ENCODE results near the gene GJC3. TPM values are rescaled to one million over a fixed set of nuclear protein-coding genes. Genes with fewer than 3 reads are reported as not detected.

The GJC3 gene
- total RNA-seq, 1 experiment from 2014 or later, result 2.3 TPM

GRCh38 chr7:99927536-99927935 is 1.9 kb downstream of the GJC3 start:
- Histone ChIP-seq H3K4me2 (ENCODE audit: insufficient read depth, insufficient read length, low read length) (no peak overlapping the region), H3K56ac (ENCODE audit: insufficient read length, low read depth, low read length) (no peak overlapping the region), H2BK15ac (ENCODE audit: low read depth, low read length) (no peak overlapping the region), H3K18ac (ENCODE audit: insufficient read length, low read depth, low read length) (no peak overlapping the region), H2AK5ac (ENCODE audit: insufficient read length, low read length) (no peak overlapping the region), H2BK20ac (ENCODE audit: low read depth, low read length, poor library complexity, severe bottlenecking) (no peak overlapping the region), H3K27me3 (ENCODE audit: insufficient read depth, low read length) (no peaks in the 10 kb centered on the region), H2BK5ac (ENCODE audit: insufficient read length, low read length) (no peak overlapping the region), H3K14ac (ENCODE audit: insufficient read depth, low read length) (no peak overlapping the region), H2BK120ac (ENCODE audit: low read depth, low read length, poor library complexity, severe bottlenecking) (no peak overlapping the region), H3K79me1 (ENCODE audit: insufficient read depth, low read depth, low read length, poor library complexity, severe bottlenecking) (no peaks in the 10 kb centered on the region), H3K79me2 (ENCODE audit: insufficient read depth, low read length) (no peaks in the 10 kb centered on the region), H4K5ac (ENCODE audit: insufficient read length, low read depth, low read length) (no peak overlapping the region), H3K4me1 (ENCODE audit: insufficient read depth, low read length) (no peaks in the 10 kb centered on the region; the same call in 1 of the 2 replicates), H3T11ph (ENCODE audit: low read length) (no peak overlapping the region), H2BK12ac (ENCODE audit: insufficient read length, low read depth, low read length) (no peak overlapping the region), H3K9ac (ENCODE audit: extremely low read depth, insufficient read length, low read length) (no peak overlapping the region), H3K23me2 (ENCODE audit: insufficient read length, low read depth, low read length, poor library complexity, severe bottlenecking) (peaks cover 4% of the 10 kb centered on the region), H3K27ac (ENCODE audit: insufficient read length, low read depth, low read length) (no peak overlapping the region), H4K91ac (ENCODE audit: insufficient read length, low read depth, low read length) (no peak overlapping the region), H3K23ac (ENCODE audit: insufficient read length, low read depth, low read length) (no peak overlapping the region), H3K9me3 (ENCODE audit: control insufficient read depth, low read depth, low read length) (no peaks in the 10 kb centered on the region), H4K20me1 (ENCODE audit: control insufficient read depth, insufficient read depth, insufficient read length) (no peaks in the 10 kb centered on the region), H3K4ac (ENCODE audit: low read depth, low read length) (no peak overlapping the region), H2AFZ (ENCODE audit: low read length) (no peak overlapping the region), H4K8ac (replicated peaks; ENCODE audit: insufficient read length, low read depth, low read length) (no peak overlapping the region)
- Mint-ChIP-seq H3K36me3 (ENCODE audit: insufficient read depth in 1 of 3, low read depth in 3 of 3) (peaks cover 0 to 14% (median 3%) of the 10 kb centered on the region in 3 experiments; a peak in 4 of 7 replicates), H3K27ac (no peak overlapping the region; a peak in 1 of 7 replicates), H3K4me1 (peaks cover 21 to 23% of the 10 kb centered on the region in 2 experiments), H3K27me3 (ENCODE audit: low read depth) (peaks cover 15% of the 10 kb centered on the region), H3K9me3 (peaks cover 0 to 4% of the 10 kb centered on the region in 2 experiments; a peak in 2 of 5 replicates), H3K4me3 (no peak overlapping the region)
- WGBS (ENCODE audit: extremely low coverage, insufficient read length, low lambda C conversion rate), result no CpG with 5 or more reads among the region's 5 CpGs
- DNase-seq, result no peak
- TF ChIP-seq, protein P1, sequence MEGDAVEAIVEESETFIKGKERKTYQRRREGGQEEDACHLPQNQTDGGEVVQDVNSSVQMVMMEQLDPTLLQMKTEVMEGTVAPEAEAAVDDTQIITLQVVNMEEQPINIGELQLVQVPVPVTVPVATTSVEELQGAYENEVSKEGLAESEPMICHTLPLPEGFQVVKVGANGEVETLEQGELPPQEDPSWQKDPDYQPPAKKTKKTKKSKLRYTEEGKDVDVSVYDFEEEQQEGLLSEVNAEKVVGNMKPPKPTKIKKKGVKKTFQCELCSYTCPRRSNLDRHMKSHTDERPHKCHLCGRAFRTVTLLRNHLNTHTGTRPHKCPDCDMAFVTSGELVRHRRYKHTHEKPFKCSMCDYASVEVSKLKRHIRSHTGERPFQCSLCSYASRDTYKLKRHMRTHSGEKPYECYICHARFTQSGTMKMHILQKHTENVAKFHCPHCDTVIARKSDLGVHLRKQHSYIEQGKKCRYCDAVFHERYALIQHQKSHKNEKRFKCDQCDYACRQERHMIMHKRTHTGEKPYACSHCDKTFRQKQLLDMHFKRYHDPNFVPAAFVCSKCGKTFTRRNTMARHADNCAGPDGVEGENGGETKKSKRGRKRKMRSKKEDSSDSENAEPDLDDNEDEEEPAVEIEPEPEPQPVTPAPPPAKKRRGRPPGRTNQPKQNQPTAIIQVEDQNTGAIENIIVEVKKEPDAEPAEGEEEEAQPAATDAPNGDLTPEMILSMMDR (conservative IDR thresholded peaks at IDR 0.05), result no peak
